Adrenal gland (tissue), 12 donors: ENCODE data around the gene SLC2A13. TPM values are rescaled to one million over a fixed set of nuclear protein-coding genes. Genes with fewer than 3 reads are reported as not detected.

ENCODE experiments used
- DNase-seq, 7 donors: peaks; one replicate each; pipeline ENCODE4 v3.0.0-alpha.2; 2019 to 2020
- H3K27ac ChIP-seq, 5 donors: fragments of 200-600 bp; sonication (generic) in 4 of 5; 1 replicate in 3 of 5; 2 replicates in 2 of 5; pipeline versions ENCODE4 v1.5.1 to v1.8.0; 2016 to 2020; ENCODE audit warnings: mild to moderate bottlenecking in 1 of 5
- H3K27me3 ChIP-seq: fragments of 200-600 bp; 2 replicates; pipeline ENCODE4 v1.8.0; 2021
- H3K36me3 ChIP-seq, 2 donors: fragments of 200-600 bp; replicated peaks in 1 of 2; 1 replicate in 1 of 2; 2 replicates in 1 of 2; pipeline versions ENCODE4 v1.5.1 to v1.8.0; 2018 to 2022
- H3K4me1 ChIP-seq, 2 donors: fragments of 200-600 bp; replicated peaks in 1 of 2; 1 replicate in 1 of 2; 2 replicates in 1 of 2; pipeline versions ENCODE4 v1.5.1 to v1.8.0; 2018 to 2021
- H3K4me3 ChIP-seq, 4 donors: fragments of 200-600 bp; sonication (generic) in 3 of 4; one replicate each; pipeline ENCODE4 v1.5.1; 2016 to 2018
- H3K9me3 ChIP-seq, 3 donors: fragments of 200-600 bp; sonication (generic) in 1 of 3; replicated peaks in 1 of 3; 1 replicate in 2 of 3; 2 replicates in 1 of 3; pipeline versions ENCODE4 v1.5.1 to v1.8.0; 2016 to 2021
- POLR2A ChIP-seq, 2 donors: fragments of 450-650 bp; IDR thresholded peaks; one replicate each; pipeline ENCODE4 v1.6.1; 2017; ENCODE audit warnings: antibody characterized with exemption in 2 of 2, mild to moderate bottlenecking in 2 of 2, moderate library complexity in 1 of 2
- WGBS, 4 donors: extraction: QIAGEN DNeasy Blood & Tissue Kit in 2 of 4; methylation state at CpG; one replicate each; pipeline versions ENCODE4 v1.1.5 to v1.1.7; 2013 to 2017; 5-methylcytosine and 5-hydroxymethylcytosine counted together
- intact Hi-C, 2 donors: fragments of 100-400 bp; cut with DNase I; formaldehyde crosslinking; loops; one replicate each; pipeline versions ENCODE4 v1.14.1 to v1.15.0; 2022 to 2023
- polyA plus RNA-seq, 3 donors: library from polyadenylated mRNA; stranded (reverse); fragments of 200-250 nt in 2 of 3; fragments of 350-450 nt in 1 of 3; fragmentation: Illumina TruSeq in 1 of 3; extraction: RNeasy Lipid Tissue Mini Kit (QIAGEN cat#74804) in 1 of 3; gene quantifications; one replicate each; pipeline ENCODE4 v1.2.3, GENCODE V29; 2013 to 2014
- total RNA-seq, 9 donors: library from RNA; depleted of rRNA in 4 of 9; stranded (reverse); fragments of >200 nt in 4 of 9; fragments of 120-200 nt in 1 of 9; fragmentation: NEBNext Ultra II Directional in 1 of 9; extraction: Animal tissue kit (Norgen Biotek cat#: 25700) in 1 of 9; gene quantifications; one replicate each; pipeline versions ENCODE4 v1.1.0 to v1.2.4, GENCODE V29; 2013 to 2023
- TF ChIP-seq, protein P1 (sequence below), 6 experiments: fragments of 450-650 bp in 4 of 6; fragments of 200-600 bp in 2 of 6; sonication (generic) in 1 of 6; IDR thresholded peaks; 1 replicate in 5 of 6; 2 replicates in 1 of 6; pipeline versions ENCODE4 v1.5.1 to v1.8.0; 2016 to 2021; ENCODE audit warnings: antibody characterized with exemption in 6 of 6, mild to moderate bottlenecking in 2 of 6, moderate library complexity in 1 of 6
- donor health status: healthy with polysubstance abuse.
- donor health status: Bipolar disorder and iron deficiency.
- donor health status: DM: yes; HTN: yes; CAD: no.
- donor health status: DM: no; HTN: no; CAD: no.
- donor health status: DM: no; HTN: no; CAD: no.
- donor health status: DM: yes; HTN: yes; CAD: no.

Gene SLC2A13
- total and polyA plus RNA-seq, 12 donors = 3.5 to 49.1 (median 27.0) TPM

DNA sequence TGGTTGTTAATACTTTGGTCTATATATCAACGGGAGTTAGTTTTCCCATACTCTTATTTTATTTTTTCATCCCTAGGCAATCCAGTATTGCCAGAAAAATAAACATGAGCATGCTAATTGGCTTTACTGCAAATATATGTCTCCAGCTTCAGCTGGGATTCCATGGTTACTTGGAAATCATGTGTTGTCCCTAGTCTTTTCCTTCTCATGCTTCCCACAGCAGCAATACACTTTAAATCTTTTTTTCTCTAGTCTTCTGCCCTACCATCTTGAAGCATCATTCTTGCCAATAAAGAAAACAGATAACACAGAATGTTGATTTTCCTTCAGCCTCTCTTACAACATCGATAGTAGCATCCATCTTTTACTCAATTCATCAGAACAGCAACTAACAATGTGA lies 60.2 kb downstream of the SLC2A13 start:
- 91 to 94% (median 93%) methylated on average over 2 of the region's 2 CpGs for WGBS, 4 donors
- intact Hi-C loops = no loop called here
- DNase-seq = no peak
- no peak overlapping the region for H3K4me3 ChIP-seq
- H3K4me1 ChIP-seq = peaks cover 0 to 13% of the 10 kb centered on the region in 2 donors
- TF ChIP-seq, protein P1, sequence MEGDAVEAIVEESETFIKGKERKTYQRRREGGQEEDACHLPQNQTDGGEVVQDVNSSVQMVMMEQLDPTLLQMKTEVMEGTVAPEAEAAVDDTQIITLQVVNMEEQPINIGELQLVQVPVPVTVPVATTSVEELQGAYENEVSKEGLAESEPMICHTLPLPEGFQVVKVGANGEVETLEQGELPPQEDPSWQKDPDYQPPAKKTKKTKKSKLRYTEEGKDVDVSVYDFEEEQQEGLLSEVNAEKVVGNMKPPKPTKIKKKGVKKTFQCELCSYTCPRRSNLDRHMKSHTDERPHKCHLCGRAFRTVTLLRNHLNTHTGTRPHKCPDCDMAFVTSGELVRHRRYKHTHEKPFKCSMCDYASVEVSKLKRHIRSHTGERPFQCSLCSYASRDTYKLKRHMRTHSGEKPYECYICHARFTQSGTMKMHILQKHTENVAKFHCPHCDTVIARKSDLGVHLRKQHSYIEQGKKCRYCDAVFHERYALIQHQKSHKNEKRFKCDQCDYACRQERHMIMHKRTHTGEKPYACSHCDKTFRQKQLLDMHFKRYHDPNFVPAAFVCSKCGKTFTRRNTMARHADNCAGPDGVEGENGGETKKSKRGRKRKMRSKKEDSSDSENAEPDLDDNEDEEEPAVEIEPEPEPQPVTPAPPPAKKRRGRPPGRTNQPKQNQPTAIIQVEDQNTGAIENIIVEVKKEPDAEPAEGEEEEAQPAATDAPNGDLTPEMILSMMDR (IDR thresholded peaks at IDR 0.05) = no peak
- TF ChIP-seq POLR2A (IDR thresholded peaks at IDR 0.05) = no peak
- H3K36me3 ChIP-seq = no peaks in the 10 kb centered on the region
- no peak overlapping the region for H3K27ac ChIP-seq
- no peaks in the 10 kb centered on the region for H3K27me3 ChIP-seq
- no peaks in the 10 kb centered on the region for H3K9me3 ChIP-seq

DNA sequence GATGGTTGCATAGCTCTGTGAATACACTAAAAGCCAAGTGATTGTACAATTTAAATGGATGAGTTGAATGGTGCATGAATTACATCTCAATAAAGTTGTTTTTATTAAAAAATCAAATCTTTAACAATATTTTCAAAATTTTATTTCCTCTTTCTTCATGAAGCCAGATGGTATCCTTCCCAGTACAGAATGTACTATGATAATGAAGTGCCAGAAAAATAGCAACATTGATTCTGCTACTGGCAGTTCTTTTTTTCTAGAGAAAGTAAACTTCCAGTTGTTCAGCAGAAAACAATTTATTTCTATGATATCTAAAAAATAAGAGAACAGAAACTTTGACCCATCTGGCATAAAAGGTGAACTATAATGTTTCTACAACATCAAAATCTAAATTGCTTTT lies 61.5 kb downstream of the SLC2A13 start:
- Histone ChIP-seq H3K4me1 (peaks cover 0 to 13% of the 10 kb centered on the region in 2 donors), H3K27me3 (no peaks in the 10 kb centered on the region)
- intact Hi-C loops = no loop called here

DNA sequence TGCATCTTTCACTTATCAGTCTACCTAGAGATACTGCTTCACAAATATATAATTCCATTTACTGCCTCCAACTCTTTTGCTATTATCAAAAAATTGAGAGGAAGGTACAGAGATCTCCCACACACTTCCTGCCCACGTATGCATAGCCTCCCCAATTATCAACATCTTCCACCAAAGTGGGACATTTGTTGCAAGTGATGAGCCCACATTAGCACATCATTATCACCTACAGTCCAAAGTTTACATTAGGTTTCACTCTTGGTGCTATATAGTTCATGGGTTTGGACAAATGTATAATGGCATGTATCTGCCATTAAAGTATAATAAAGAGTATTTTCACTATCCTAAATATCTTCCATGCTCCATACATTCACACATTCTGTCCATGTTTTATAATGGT lies 66.3 kb downstream of the SLC2A13 start:
- H3K9me3 ChIP-seq = no peaks in the 10 kb centered on the region
- WGBS, 4 donors = 67 to 71% (median 69%) methylated on average over 1 of the region's 1 CpG
- TF ChIP-seq, protein P1 (IDR thresholded peaks at IDR 0.05) = no peak
- TF ChIP-seq POLR2A (IDR thresholded peaks at IDR 0.05) = no peak
- no peaks in the 10 kb centered on the region for H3K36me3 ChIP-seq
- H3K27ac ChIP-seq = no peak overlapping the region
- DNase-seq = no peak
- intact Hi-C loops = no loop called here
- no peak overlapping the region for H3K4me3 ChIP-seq
- peaks cover 0 to 4% of the 10 kb centered on the region in 2 donors for H3K4me1 ChIP-seq
- H3K27me3 ChIP-seq = no peaks in the 10 kb centered on the region

More for the DNA sequence above, 61.5 kb downstream of the SLC2A13 start:
- no peaks in the 10 kb centered on the region for H3K9me3 ChIP-seq
- H3K27ac ChIP-seq = no peak overlapping the region
- H3K4me3 ChIP-seq = no peak overlapping the region
- H3K36me3 ChIP-seq = no peaks in the 10 kb centered on the region
- TF ChIP-seq, protein P1 (IDR thresholded peaks at IDR 0.05) = no peak
- no peak for TF ChIP-seq POLR2A (IDR thresholded peaks at IDR 0.05)
- DNase-seq = no peak

- no peaks in the 10 kb centered on the region for H3K36me3 ChIP-seq
- DNase-seq = no peak
- WGBS, 4 donors = 87 to 92% (median 91%) methylated on average over 3 of the region's 3 CpGs
- H3K27ac ChIP-seq = no peak overlapping the region
- intact Hi-C loops = no loop called here
- H3K27me3 ChIP-seq = no peaks in the 10 kb centered on the region
- H3K9me3 ChIP-seq = no peaks in the 10 kb centered on the region
- no peak for TF ChIP-seq POLR2A (IDR thresholded peaks at IDR 0.05)
- TF ChIP-seq, protein P1 (IDR thresholded peaks at IDR 0.05) = no peak
- no peaks in the 10 kb centered on the region for H3K4me1 ChIP-seq
- H3K4me3 ChIP-seq = no peak overlapping the region
Measured at GRCh38 chr12:40038619-40039018, 67.3 kb downstream of the SLC2A13 start.
